IPS-15b (cell line): Measurements from ENCODE around the gene TANC2.

ENCODE experiments used
- H3K27me3 ChIP-seq: one replicate; pipeline ENCODE4 v1.6.1; 2013; ENCODE audit warnings: low read length; ENCODE audit not compliant: control insufficient read depth, insufficient read depth
- H3K36me3 ChIP-seq: one replicate; pipeline ENCODE4 v1.6.1; 2013; ENCODE audit warnings: low read length; ENCODE audit not compliant: control insufficient read depth, insufficient read depth
- H3K4me1 ChIP-seq: one replicate; pipeline ENCODE4 v1.6.1; 2013; ENCODE audit warnings: mild to moderate bottlenecking, low read length; ENCODE audit not compliant: control insufficient read depth, insufficient read depth
- H3K4me3 ChIP-seq: one replicate; pipeline ENCODE4 v1.5.1; 2013; ENCODE audit warnings: low read depth, low read length
- H3K9ac ChIP-seq: one replicate; pipeline ENCODE4 v1.6.1; 2013; ENCODE audit warnings: low read depth, mild to moderate bottlenecking, low read length
- H3K9me3 ChIP-seq: one replicate; pipeline ENCODE4 v1.6.1; 2013; ENCODE audit warnings: mild to moderate bottlenecking, low read length; ENCODE audit not compliant: control insufficient read depth, insufficient read depth

TANC2 gene

DNA sequence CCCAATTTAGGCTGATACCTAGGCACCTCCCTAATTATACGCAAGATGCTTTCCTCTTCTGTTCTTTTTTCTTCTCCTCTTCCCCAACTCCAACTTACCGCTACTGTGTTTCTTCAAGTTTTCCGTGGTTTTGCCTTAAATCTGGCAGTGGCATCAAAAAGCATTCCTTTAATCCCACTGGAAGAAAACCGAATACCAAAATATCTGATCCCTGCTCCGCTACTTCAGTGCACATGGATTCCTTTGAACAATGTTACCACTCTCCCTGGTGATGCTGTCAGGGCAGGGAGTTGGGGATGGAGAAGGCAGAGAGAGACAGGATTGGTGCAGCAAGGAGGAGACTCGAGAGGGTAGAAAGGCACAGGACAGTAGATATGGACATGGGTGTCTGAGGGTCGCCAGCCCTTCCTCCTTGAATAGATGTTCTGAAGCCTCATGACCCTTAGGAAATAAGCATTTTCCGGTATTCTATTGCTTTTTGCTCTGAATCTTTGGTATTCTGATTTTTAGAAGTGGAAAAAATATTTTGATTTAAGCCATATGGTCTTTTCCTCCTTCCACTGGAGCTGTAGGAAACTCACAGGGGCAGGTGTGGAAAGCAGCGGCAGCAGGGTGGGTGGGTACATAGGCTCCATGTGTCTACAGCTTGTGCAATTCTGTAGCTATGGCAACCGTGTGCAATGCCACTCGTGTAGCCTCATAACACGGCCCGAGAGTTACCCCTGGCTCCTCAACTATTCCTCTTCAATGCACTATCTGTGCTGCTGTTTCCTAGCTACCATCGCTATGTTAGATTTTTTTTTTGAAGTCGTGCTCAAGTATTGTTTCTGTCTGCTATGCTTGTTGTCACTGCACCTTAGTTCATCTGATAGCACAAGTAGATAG is 32.3 kb upstream of the TANC2 start:
- Histone ChIP-seq H3K9ac (no peak overlapping the region), H3K36me3 (no peaks in the 10 kb centered on the region), H3K4me1 (no peaks in the 10 kb centered on the region), H3K4me3 (no peak overlapping the region), H3K9me3 (no peaks in the 10 kb centered on the region), H3K27me3 (no peaks in the 10 kb centered on the region)

DNA sequence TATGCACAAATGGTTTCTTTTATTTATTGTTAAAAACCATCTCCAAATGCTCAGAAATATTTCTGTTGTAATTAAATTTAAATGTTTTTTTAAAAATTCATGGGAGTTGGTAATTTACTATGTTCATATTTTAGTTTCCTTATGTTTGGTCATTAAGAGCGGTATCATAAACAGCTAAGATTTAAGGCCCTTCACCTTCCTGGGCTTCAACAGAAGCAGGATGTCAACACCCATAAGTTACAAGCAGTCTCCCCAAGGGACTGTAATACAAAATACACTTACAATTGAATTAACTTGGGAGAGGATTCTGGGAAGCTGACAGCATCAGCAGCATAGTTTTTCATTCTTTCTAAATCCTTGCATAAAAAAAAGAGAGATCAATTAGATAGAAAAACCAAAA is 30.9 kb upstream of the TANC2 start:
- Histone ChIP-seq H3K4me1 (no peaks in the 10 kb centered on the region), H3K9me3 (no peaks in the 10 kb centered on the region), H3K9ac (no peak overlapping the region), H3K4me3 (no peak overlapping the region), H3K27me3 (no peaks in the 10 kb centered on the region), H3K36me3 (no peaks in the 10 kb centered on the region)

GRCh38 chr17:62935523-62935922 is 30.5 kb upstream of the TANC2 start:
- Histone ChIP-seq H3K4me1 (no peaks in the 10 kb centered on the region), H3K27me3 (no peaks in the 10 kb centered on the region), H3K9me3 (no peaks in the 10 kb centered on the region), H3K4me3 (no peak overlapping the region), H3K9ac (no peak overlapping the region), H3K36me3 (no peaks in the 10 kb centered on the region)

- H3K4me1 ChIP-seq, result no peaks in the 10 kb centered on the region
- no peaks in the 10 kb centered on the region for H3K9me3 ChIP-seq
- H3K4me3 ChIP-seq, result no peak overlapping the region
- no peak overlapping the region for H3K9ac ChIP-seq
- H3K27me3 ChIP-seq, result no peaks in the 10 kb centered on the region
- no peaks in the 10 kb centered on the region for H3K36me3 ChIP-seq
Measured at GRCh38 chr17:62937606-62938005, 28.4 kb upstream of the TANC2 start.

- no peaks in the 10 kb centered on the region for H3K9me3 ChIP-seq
- no peak overlapping the region for H3K4me3 ChIP-seq
- H3K9ac ChIP-seq, result no peak overlapping the region
- H3K36me3 ChIP-seq, result no peaks in the 10 kb centered on the region
- no peaks in the 10 kb centered on the region for H3K27me3 ChIP-seq
- H3K4me1 ChIP-seq, result no peaks in the 10 kb centered on the region
Measured at GRCh38 chr17:62941358-62941991, 24.6 kb upstream of the TANC2 start.

GRCh38 chr17:62948370-62948769 is 17.7 kb upstream of the TANC2 start:
- Histone ChIP-seq H3K9ac (no peak overlapping the region), H3K9me3 (no peaks in the 10 kb centered on the region), H3K27me3 (no peaks in the 10 kb centered on the region), H3K36me3 (no peaks in the 10 kb centered on the region), H3K4me3 (no peak overlapping the region), H3K4me1 (no peaks in the 10 kb centered on the region)

DNA sequence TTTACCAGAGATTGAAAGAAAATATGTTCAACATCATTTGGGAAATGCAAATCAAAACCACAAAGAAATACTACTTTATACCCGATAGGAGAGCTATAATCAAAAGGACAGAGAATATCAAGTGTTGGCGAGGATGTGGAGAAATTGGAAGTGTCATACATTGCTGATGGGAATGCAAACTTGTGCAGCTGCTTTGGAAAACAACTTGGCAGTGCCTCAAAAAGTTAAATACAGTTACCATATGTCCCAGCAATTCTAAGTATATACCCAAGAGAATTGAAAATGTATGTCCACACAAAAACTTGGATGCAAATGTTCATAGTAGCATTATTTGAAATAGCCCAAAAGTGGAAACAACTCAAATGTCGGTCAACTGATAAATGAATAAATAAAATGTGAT is 17.0 kb upstream of the TANC2 start:
- Histone ChIP-seq H3K4me1 (no peaks in the 10 kb centered on the region), H3K4me3 (no peak overlapping the region), H3K9ac (no peak overlapping the region), H3K36me3 (no peaks in the 10 kb centered on the region), H3K27me3 (no peaks in the 10 kb centered on the region), H3K9me3 (no peaks in the 10 kb centered on the region)

DNA sequence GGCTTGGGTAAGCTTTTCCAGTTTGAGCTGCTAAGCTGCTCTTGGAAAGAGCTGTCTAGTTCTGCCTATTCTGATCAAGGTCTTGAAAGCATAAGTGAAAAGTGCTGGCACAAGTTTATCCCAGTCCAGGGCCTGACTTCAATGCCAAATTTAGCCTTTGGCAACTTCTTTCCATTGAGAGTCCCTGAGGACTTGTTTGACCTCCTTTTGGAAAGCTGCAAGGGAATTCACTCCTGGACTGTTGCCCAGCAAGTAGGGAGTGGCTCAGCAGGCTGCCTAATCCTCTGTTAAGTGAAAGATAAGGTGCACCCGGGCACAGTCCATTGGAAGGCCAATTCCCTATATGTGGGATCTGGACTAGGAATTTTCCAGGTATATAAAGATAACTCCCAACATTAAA is 16.0 kb upstream of the TANC2 start:
- Histone ChIP-seq H3K36me3 (no peaks in the 10 kb centered on the region), H3K9ac (no peak overlapping the region), H3K4me3 (no peak overlapping the region), H3K4me1 (no peaks in the 10 kb centered on the region), H3K9me3 (no peaks in the 10 kb centered on the region), H3K27me3 (no peaks in the 10 kb centered on the region)

DNA sequence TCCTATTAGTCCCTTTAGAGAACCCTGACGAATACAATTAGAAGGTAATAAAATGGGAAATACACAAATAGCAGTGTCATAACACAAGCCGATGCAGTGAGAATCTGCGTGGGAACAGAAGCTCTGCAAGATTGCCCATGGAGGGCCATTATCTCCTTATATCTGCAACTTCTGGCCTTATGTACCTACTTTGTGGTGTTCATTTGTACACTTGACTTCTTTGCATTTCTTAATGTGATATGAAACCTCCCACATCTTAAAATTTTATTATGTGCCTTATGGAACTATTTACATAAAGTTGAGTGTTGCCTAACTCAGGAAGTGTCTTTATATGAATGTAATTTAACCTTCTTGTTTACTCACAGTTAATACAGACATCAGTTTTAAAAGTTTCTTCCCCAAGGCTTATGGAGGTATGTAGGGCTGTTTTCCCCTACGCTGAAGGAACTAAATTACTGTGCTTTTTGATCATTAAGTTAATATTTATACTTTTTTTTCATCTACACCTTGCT is 10.1 kb upstream of the TANC2 start:
- no peaks in the 10 kb centered on the region for H3K36me3 ChIP-seq
- H3K9me3 ChIP-seq, result no peaks in the 10 kb centered on the region
- no peak overlapping the region for H3K9ac ChIP-seq
- H3K27me3 ChIP-seq, result no peaks in the 10 kb centered on the region
- no peaks in the 10 kb centered on the region for H3K4me1 ChIP-seq
- no peak overlapping the region for H3K4me3 ChIP-seq

DNA sequence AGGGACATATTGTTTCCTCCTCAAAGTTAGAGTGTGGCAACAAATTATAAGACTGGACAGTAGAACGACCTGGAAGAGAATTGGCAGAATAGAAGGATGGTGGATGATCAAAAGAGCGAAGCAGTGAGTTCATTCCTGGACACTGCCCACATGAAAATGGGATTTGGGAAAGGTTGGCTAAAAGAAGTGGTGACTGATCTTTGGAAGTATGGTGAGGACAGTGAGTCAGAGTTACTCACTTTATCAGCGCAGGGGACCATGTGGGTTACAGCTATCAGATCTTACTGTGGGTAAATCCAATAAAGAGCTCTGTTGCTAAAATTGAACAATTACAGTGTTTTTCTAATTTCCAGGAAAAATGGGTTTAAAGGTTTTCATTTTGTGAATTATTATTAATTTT is 2.7 kb upstream of the TANC2 start:
- Histone ChIP-seq H3K4me1 (peaks cover 7% of the 10 kb centered on the region), H3K9me3 (no peaks in the 10 kb centered on the region), H3K4me3 (no peak overlapping the region), H3K9ac (no peak overlapping the region), H3K36me3 (no peaks in the 10 kb centered on the region), H3K27me3 (peaks cover 27% of the 10 kb centered on the region)

- peaks cover 7% of the 10 kb centered on the region for H3K4me1 ChIP-seq
- H3K9me3 ChIP-seq, result no peaks in the 10 kb centered on the region
- no peak overlapping the region for H3K4me3 ChIP-seq
- H3K27me3 ChIP-seq, result peaks cover 27% of the 10 kb centered on the region
- H3K36me3 ChIP-seq, result no peaks in the 10 kb centered on the region
- H3K9ac ChIP-seq, result no peak overlapping the region
Measured at GRCh38 chr17:62964506-62964905, 1.5 kb upstream of the TANC2 start.

DNA sequence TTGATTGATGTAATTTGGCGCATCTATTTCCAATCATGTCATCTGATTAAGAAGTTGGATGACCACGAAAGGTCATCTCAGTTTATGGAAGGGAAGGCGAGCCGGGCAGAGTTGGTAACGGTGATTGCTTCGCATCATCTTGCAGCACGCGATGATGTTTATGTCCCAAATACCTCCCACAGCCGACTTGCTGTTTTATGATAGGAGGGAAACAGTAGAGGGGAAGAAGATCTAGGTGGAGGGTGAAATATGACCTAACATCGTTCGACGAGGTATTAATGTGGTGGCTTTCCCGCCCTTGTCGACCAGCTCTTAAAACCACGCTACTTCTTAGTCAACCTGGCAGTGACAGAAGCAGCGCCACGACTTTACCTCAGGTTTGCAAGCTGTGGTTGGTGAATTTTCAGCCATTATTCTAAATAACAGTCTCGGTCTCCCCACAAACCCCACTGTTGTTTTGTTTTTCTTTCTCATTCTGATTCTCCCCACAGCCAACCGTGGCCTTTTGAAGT is 805 bp upstream of the TANC2 start:
- no peak overlapping the region for H3K9ac ChIP-seq
- peaks cover 27% of the 10 kb centered on the region for H3K27me3 ChIP-seq
- peaks cover 7% of the 10 kb centered on the region for H3K4me1 ChIP-seq
- peak overlapping the region; percentile 63 for H3K4me3 ChIP-seq
- H3K36me3 ChIP-seq, result no peaks in the 10 kb centered on the region
- no peaks in the 10 kb centered on the region for H3K9me3 ChIP-seq
